SK-N-SH treated with all-trans-retinoic acid at 6 μM for 48 hours (cell line): ENCODE measurements around the gene SMAD3.
A peak's percentile ranks its signal among the peaks of the same experiment; 100 is the strongest.

Experiments used
- ATAC-seq: fragments of 200-7000 bp; cut with Tn5 transposase; 3 replicates; pipeline ENCODE4 v1.9.1; 2020; ENCODE audit warnings: mild to moderate bottlenecking, moderate library complexity
- ARNTL ChIP-seq: fragments of 450-650 bp; formaldehyde crosslinking; IDR thresholded peaks from 2 replicates; pipeline ENCODE4 v1.5.0; 2020; ENCODE audit warnings: low read depth, mild to moderate bottlenecking, moderate library complexity, borderline replicate concordance
- CREB5 ChIP-seq: fragments of 250-450 bp; sonication (Bioruptor Pico); IDR thresholded peaks from 2 replicates; pipeline ENCODE4 v1.5.1; 2020; ENCODE audit warnings: low read depth, mild to moderate bottlenecking, moderate library complexity
- CSDC2 ChIP-seq: fragments of 250-450 bp; sonication (Bioruptor Pico); IDR thresholded peaks from 2 replicates; pipeline ENCODE4 v1.5.0; 2020; ENCODE audit warnings: mild to moderate bottlenecking, moderate library complexity
- CSRNP3 ChIP-seq: fragments of 250-450 bp; sonication (Bioruptor Pico); IDR thresholded peaks from 2 replicates; pipeline ENCODE4 v1.5.1; 2021; ENCODE audit warnings: mild to moderate bottlenecking, moderate library complexity
- ESRRG ChIP-seq: fragments of 250-450 bp; sonication (Bioruptor Pico); IDR thresholded peaks from 2 replicates; pipeline ENCODE4 v1.6.1; 2021; ENCODE audit warnings: mild to moderate bottlenecking
- GLIS3 ChIP-seq: fragments of 250-450 bp; sonication (Bioruptor Pico); IDR thresholded peaks from 2 replicates; pipeline ENCODE4 v1.5.0; 2020; ENCODE audit warnings: mild to moderate bottlenecking, moderate library complexity
- ISL1 ChIP-seq: fragments of 250-450 bp; sonication (Bioruptor Pico); IDR thresholded peaks from 2 replicates; pipeline ENCODE4 v2.1.2; 2022; ENCODE audit warnings: mild to moderate bottlenecking, moderate library complexity
- RARB ChIP-seq: fragments of 250-450 bp; sonication (Bioruptor Pico); IDR thresholded peaks from 2 replicates; pipeline ENCODE4 v1.8.0; 2021; ENCODE audit warnings: mild to moderate bottlenecking, moderate library complexity
- SNAI2 ChIP-seq: fragments of 250-450 bp; sonication (Bioruptor Pico); IDR thresholded peaks from 2 replicates; pipeline ENCODE4 v1.5.0; 2020; ENCODE audit warnings: mild to moderate bottlenecking, moderate library complexity
- TCF4 ChIP-seq: fragments of 250-450 bp; sonication (Bioruptor Pico); IDR thresholded peaks from 2 replicates; pipeline ENCODE4 v1.8.0; 2021; ENCODE audit warnings: mild to moderate bottlenecking, moderate library complexity, borderline replicate concordance
- TOX ChIP-seq: fragments of 250-450 bp; sonication (Bioruptor Pico); IDR thresholded peaks from 2 replicates; pipeline ENCODE4 v1.8.0; 2021; ENCODE audit warnings: mild to moderate bottlenecking, moderate library complexity, borderline replicate concordance
- TSHZ2 ChIP-seq: fragments of 250-450 bp; sonication (Bioruptor Pico); IDR thresholded peaks from 2 replicates; pipeline ENCODE4 v1.5.0; 2020; ENCODE audit warnings: mild to moderate bottlenecking, moderate library complexity
- ZC3H10 ChIP-seq: fragments of 250-450 bp; sonication (Bioruptor Pico); IDR thresholded peaks from 2 replicates; pipeline ENCODE4 v1.5.1; 2021; ENCODE audit warnings: mild to moderate bottlenecking, moderate library complexity
- ZFP3 ChIP-seq: fragments of 250-450 bp; sonication (Bioruptor Pico); IDR thresholded peaks from 2 replicates; pipeline ENCODE4 v1.5.0; 2020; ENCODE audit warnings: mild to moderate bottlenecking, moderate library complexity
- ZFP30 ChIP-seq: fragments of 450-650 bp; formaldehyde crosslinking; IDR thresholded peaks from 2 replicates; pipeline ENCODE4 v1.5.0; 2022; ENCODE audit warnings: mild to moderate bottlenecking, moderate library complexity
- ZNF565 ChIP-seq: fragments of 450-650 bp; formaldehyde crosslinking; conservative IDR thresholded peaks from 2 replicates; pipeline ENCODE4 v1.5.0; 2020; ENCODE audit warnings: low read depth, mild to moderate bottlenecking, moderate library complexity
- ZNF70 ChIP-seq: fragments of 450-650 bp; formaldehyde crosslinking; IDR thresholded peaks from 2 replicates; pipeline ENCODE4 v1.5.0; 2020; ENCODE audit warnings: mild to moderate bottlenecking, moderate library complexity
- ZNF8 ChIP-seq: fragments of 450-650 bp; formaldehyde crosslinking; IDR thresholded peaks from 2 replicates; pipeline ENCODE4 v1.5.0; 2020; ENCODE audit warnings: mild to moderate bottlenecking, moderate library complexity
- TF ChIP-seq, protein P1 (sequence below): fragments of 250-450 bp; sonication (Bioruptor Pico); IDR thresholded peaks from 2 replicates; pipeline ENCODE4 v1.8.0; 2020; ENCODE audit warnings: mild to moderate bottlenecking, moderate library complexity, borderline replicate concordance
- TF ChIP-seq, protein P2 (sequence below): fragments of 250-450 bp; sonication (Bioruptor Pico); IDR thresholded peaks from 2 replicates; pipeline ENCODE4 v1.8.0; 2021; ENCODE audit warnings: low read depth, mild to moderate bottlenecking, moderate library complexity, borderline replicate concordance

SMAD3 gene

GRCh38 chr15:67104510-67104909, 39.1 kb downstream of the SMAD3 start:
- ATAC-seq = no peak
- TF ChIP-seq, protein P1, sequence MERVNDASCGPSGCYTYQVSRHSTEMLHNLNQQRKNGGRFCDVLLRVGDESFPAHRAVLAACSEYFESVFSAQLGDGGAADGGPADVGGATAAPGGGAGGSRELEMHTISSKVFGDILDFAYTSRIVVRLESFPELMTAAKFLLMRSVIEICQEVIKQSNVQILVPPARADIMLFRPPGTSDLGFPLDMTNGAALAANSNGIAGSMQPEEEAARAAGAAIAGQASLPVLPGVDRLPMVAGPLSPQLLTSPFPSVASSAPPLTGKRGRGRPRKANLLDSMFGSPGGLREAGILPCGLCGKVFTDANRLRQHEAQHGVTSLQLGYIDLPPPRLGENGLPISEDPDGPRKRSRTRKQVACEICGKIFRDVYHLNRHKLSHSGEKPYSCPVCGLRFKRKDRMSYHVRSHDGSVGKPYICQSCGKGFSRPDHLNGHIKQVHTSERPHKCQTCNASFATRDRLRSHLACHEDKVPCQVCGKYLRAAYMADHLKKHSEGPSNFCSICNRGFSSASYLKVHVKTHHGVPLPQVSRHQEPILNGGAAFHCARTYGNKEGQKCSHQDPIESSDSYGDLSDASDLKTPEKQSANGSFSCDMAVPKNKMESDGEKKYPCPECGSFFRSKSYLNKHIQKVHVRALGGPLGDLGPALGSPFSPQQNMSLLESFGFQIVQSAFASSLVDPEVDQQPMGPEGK (CRISPR knock-in tag) = no peak
- TF ChIP-seq SNAI2 (no peak), RARB (CRISPR knock-in tag) (no peak), ISL1 (CRISPR knock-in tag) (no peak), TCF4 (CRISPR knock-in tag) (no peak), GLIS3 (no peak), CREB5 (CRISPR knock-in tag) (no peak), ZNF70 (CRISPR knock-in tag) (no peak), ZC3H10 (no peak), CSDC2 (CRISPR knock-in tag) (no peak), ESRRG (no peak), ARNTL (CRISPR knock-in tag) (no peak), ZFP3 (CRISPR knock-in tag) (no peak), ZFP30 (CRISPR knock-in tag) (no peak), ZNF8 (CRISPR knock-in tag) (no peak)

GRCh38 chr15:67105065-67105951, 39.9 kb downstream of the SMAD3 start:
- ATAC-seq = peak; percentile 84
- TF ChIP-seq CSRNP3 (CRISPR knock-in tag) (no peak), SNAI2 (peak; percentile 18; the same call in 1 of the 2 replicates), ZFP30 (CRISPR knock-in tag) (peak; percentile 9; the same call in 1 of the 2 replicates), ARNTL (CRISPR knock-in tag) (no peak), TSHZ2 (CRISPR knock-in tag) (0 out of 2 replicates have a peak, but pooled peaks have one; percentile 20), ZNF565 (no peak), ISL1 (CRISPR knock-in tag) (peak; percentile 72), CSDC2 (CRISPR knock-in tag) (peak; percentile 74), TOX (CRISPR knock-in tag) (peak; percentile 9; the same call in 1 of the 2 replicates)
- TF ChIP-seq, protein P1 (CRISPR knock-in tag) = 0 out of 2 replicates have a peak, but pooled peaks have one; percentile 20
- TF ChIP-seq, protein P2, sequence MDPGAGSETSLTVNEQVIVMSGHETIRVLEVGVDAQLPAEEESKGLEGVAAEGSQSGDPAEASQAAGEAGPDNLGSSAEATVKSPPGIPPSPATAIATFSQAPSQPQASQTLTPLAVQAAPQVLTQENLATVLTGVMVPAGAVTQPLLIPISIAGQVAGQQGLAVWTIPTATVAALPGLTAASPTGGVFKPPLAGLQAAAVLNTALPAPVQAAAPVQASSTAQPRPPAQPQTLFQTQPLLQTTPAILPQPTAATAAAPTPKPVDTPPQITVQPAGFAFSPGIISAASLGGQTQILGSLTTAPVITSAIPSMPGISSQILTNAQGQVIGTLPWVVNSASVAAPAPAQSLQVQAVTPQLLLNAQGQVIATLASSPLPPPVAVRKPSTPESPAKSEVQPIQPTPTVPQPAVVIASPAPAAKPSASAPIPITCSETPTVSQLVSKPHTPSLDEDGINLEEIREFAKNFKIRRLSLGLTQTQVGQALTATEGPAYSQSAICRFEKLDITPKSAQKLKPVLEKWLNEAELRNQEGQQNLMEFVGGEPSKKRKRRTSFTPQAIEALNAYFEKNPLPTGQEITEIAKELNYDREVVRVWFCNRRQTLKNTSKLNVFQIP (CRISPR knock-in tag) = peak; percentile 11; the same call in 1 of the 2 replicates
